Stimulated activated CD8-positive, alpha-beta memory T cell treated with anti-CD3 and anti-CD28 coated beads, Interleukin-7, amount 100 ng/mL, for 48 hours (primary cell): ENCODE measurements around the gene NTN3.
"Not testable (repeated sequence)": the region's sequence is repeated elsewhere in the genome, so short reads cannot be mapped to it uniquely, and the experiment has no call there.

ENCODE experiments used
- DNase-seq, 2 donors: peaks; one replicate each; pipeline ENCODE4 v3.0.0-alpha.2; 2020; ENCODE audit warnings: low read depth in 1 of 2; ENCODE audit errors: extremely low read depth in 1 of 2

NTN3 gene

DNA sequence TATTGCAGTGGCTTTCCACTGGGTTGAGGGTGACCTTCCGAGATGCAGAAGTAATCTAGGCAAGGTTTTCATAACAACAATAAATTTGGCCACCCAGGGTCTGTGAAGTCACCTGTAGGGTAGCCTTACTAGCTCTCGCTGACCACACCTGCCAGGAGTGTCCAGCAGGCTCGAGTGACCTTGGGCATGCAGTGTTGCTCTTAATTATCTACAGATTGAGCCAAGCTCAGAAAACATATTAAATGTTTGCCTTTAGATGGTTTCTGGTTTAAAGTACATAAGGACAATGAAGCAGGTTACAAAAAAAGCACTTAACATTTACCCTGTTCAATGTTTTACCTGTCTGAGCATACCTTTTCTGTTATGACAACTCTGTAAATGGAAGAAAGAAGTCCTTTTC is 5.6 kb downstream of the NTN3 start:
- DNase-seq, result no peak

DNA sequence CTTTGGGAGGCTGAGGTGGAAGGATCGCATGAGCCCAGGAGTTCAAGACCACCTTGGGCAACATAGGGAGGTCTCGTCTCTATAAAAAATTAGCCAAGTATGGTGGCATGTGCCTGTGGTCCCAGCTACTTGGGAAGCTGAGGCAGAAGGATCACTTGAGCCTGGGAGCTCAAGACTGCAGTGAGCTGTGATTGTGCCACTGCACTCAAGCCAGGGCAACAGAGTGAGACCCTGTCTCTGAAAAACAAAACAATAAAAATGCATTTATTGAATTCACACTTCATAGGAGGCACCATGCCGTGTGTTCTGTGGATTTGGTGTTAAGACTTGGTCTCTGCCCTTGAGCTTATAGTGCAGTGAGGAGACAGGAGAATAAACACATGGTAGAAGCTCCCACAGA is 6.2 kb downstream of the NTN3 start:
- DNase-seq, result no peak

DNA sequence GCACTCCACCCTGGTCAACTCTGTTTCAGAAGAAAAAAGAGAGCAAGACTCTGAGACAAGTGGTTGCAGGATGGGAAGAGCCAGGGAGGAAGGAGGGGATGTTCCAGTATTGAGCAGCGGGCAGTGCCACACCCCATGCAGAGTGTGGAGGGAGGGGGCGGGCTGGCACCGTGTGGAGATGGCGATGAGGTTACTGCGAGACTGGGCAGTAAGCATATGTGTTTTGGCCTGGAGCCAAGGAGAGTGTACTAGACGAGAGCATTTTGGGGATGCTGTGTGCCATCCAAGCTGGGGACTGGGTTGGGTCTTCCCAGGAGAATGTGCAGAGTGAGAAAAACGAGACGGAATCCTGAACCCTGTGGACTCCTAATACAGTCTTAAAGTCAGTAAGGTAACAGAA is 7.2 kb downstream of the NTN3 start:
- no peak for DNase-seq

DNA sequence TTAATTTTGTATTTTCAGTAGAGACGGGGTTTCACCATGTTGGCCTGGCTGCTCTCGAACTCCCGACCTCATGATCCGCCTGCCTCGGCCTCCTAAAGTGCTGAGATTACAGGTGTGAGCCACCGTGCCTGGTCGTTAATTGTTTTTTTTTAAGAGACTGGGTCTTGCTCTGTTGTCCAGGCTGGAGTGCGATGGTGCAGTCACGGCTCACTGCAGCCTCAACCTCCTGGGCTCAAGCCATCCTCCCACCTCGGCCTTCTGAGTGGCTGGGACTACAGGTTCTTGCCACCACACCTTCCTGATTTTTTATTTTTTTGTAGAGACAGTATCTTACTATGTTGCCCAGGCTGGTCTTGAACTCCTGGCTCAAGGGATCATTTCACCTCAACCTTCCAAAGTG is 8.9 kb downstream of the NTN3 start:
- not testable (repeated sequence) for DNase-seq

DNA sequence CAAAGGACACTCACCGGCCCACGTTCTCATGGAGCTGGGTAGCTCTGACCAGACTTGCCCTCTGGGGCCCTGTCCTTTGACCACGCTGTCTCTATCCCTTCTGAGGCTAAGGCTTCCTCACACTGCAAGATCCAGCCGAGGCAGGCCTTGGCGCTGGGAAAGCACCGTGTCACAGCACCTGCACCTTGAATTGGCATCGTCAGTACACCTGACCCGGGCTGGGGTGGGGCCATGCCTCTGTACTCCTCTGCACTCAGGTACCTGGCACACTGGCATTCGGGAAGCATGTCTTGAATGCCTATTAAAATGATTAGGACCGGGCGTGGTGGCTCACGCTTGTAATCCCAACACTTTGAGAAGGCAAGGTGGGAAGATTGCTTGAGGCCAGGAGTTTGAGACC is 9.9 kb downstream of the NTN3 start:
- no peak for DNase-seq

DNA sequence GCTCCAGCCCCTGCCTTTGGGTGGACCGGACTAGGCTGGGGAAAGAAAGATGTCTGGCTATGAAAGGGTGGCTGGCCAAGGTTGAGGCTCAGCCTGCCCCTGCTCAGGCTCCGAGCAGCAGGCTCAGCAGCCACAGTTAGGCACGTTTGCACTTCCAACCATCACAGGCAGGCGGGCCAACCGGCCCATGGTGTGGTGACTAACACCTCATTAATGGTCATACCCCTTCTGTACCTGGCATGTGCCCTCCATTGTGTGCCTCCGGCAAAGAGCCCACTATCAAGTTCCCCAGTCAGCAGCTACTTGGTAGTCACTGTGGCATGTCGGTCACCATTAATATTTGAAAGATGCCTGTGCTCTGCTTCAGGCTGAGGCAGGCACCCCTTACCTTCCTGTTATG is 10.6 kb downstream of the NTN3 start:
- DNase-seq, result no peak

DNA sequence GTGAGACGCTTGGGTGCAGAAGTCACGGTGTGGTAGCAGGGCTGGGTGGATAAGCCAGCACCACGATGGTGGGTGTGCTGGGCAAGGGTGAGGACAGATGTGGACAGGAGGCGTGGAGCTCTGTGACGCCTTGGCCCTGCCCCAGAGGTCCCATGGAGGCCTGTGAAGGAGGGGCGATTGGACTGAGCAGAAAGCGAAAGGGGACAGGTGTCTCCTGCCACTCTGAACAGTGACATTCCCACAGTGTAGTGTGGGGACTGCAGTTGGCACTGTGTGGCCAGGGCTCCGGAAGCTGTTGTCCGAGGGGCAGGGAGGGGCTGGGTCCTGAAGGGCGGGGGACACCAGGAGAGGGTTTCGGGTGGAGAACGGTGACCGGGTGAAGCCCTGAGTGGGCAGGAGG is 11.2 kb downstream of the NTN3 start:
- DNase-seq, result no peak

DNA sequence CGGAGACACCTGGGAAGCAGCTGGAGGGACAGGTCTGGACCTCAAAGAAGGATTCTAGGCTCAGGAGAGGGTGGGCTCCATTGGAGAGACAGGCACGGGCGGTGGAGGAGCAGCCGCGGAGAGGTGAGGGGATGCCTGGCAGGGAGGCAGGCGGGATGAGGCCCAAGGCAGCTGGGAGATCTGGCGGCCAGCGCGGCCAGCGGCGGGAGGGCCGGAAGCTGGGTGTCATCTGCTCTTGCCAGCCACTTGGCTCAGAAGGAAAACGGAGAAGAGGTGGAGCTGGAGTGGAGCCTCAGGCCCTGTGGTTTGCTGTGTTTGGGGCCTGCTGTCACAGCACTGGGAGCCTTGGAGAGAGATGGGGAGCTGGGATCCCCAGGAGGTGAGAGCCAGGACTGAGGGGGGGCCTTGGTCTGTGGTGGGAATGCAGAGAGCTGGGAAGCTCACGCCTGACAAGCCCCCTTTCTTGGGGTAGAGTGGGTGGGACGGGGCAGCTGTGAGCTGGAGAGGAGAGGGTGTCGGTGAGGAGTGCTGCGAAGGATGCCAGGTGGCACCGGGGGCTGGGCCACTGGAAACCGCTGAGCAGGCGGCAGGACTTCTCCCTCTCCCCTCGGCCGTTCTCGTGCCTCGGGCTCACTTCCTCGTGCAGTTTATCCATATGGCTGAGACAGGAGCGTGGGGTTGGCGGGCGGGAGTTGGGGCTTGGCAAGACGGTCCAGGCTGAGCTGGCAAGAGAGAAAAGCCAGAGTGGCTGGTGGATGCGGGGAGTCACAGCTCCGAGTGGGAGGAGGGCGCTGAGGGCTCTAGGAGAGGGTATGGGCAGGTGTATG is 11.8 kb downstream of the NTN3 start:
- DNase-seq, result no peak

DNA sequence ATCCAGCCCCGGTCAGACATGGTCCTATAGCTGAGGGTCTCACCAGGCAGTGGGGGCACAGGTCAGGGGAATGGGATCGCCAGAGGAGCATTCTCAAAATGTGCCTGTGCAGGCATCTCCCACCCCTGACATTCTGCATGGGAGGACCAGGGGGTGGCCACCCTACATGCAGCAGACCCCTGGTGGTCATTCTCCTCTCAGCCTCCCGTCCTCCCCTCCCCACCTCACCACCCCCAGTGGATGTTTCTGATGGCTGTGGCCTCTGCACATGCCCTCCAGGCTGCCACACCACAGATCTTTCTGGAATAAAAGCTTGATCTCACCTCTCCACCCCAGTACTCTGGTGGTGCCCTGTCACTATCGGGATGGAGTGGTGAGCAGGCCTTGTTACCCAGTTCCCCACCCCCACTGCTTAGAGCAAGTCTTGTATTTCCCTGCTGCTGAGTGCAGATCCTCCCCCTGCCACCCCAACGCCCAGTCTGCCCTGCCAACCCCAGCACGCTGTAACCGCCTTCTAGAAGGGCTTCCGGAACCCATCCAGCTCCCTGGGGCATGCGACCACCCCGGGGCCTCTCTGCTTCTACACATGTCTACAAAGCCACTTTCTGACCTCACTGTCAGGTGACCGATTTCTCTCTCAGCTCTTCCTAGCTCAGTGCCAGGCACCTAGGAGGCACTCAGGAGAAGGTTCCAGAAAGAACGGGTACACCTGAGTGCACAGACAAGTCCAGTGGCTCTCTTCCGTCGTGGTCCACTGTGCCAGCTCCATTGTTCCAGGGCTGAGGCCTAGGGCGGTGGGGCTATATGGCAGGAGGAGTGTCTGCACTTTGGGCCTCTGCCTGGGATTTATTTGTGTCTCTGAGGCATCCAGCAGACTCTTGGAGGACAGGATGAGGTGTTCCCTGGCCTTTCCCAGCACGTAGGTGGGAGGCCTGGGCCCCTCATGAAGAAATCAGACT is 13.1 kb downstream of the NTN3 start:
- no peak for DNase-seq

DNA sequence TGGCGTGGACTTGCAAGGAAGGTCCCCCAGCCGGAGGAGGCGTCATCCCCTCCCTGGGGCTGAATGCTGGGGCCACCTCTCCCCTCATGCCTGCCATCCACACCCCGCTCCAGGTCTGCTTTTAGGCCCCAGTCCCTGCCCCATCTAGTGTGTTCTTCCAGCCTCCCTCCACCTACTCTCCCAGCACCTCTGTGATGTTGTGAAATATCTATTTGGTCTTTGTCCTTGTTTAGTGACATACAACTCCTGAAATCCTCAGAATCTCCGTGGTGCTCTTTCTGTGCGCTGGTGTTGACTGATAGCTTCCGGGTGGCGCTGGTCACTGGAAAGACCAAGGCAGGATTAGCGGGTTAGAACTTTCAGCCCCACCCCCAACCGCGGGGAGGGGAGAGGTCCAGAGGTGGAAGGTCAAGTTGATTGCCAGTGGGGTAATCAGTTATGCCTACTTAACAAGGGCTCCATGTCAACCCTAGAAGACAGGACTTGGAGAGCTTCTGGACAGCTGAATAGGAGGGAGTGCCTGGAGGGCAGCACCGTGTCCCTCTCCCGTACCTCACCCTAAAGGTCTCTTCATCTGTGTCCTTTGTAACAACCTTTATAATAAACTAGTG is 13.9 kb downstream of the NTN3 start:
- DNase-seq, result no peak

DNA sequence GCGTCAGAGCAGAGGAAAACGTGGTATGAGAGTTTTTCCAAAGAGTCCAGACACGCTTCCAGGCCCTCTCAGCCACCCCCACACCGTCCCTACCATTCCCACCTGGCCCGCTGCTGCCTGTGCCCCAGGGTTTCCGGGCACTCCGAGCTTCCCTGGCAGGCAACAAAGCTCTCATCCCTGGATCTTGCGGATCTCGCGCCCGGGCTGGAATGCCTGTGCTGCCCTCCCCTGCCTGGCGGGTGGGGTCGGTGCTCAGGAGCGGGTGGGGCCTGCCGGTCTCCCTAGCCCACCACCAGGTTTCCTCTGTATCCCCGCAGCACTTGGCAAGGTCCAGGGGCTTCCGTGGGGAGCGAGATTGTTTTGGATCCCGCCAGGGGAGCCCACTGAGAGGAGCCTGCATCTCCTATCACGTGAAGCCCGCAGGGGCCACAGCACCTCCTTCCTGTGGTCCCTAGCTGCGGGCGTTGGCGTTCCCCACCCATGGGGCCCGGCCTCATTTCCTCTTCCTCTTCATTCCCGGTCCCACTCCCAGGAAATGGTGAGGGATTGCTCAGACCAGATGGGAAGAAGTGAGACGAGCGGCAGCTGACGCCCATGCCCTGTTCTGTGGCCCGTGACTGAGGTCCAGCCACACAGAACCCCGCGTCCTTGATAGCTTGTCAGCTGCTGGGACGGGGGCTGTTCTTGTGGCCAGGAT is 14.9 kb downstream of the NTN3 start:
- no peak for DNase-seq

DNA sequence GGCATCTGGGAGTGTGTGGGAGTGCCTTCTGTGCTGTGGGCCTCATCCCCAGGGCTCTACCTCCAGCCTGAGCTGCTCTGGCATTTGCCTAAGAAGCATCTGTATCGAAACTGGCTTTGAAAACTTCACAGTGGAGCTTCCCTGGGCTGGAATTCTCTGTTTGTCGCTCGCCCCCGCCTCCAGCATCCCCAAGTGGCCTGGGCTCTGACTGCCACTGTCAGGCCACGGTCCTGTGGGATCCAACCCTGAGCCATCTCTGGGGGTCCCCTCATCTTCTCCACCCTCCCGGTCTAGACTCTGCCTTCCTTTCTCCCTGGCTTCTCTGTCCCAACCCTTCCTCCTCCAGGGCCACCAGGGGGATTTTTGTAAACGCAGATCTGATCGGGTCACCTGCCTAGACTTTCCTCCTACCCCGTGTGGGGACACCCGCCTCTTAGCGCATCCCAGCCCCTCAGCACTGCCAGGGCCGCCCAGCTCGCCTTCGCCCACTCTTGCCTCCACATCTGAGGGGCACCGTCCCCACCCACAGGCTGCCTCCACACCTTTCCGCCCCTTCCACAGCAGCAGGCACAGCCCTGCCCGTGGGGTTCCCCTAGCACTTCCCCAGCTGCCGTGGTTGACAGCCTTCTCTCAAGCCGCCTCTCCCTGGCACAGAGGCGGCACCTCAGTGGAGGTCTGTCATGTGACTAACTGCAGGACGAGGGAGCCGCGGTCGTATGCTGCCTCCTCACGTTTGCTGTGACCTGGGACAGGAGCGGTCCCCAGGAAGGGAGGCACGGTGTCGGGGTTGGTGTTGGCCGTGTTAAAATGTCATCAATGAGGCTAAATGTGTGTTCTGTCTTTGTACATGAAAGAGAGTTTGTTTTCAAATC is 15.8 kb downstream of the NTN3 start:
- peak; percentile 44 to 63 for DNase-seq

DNA sequence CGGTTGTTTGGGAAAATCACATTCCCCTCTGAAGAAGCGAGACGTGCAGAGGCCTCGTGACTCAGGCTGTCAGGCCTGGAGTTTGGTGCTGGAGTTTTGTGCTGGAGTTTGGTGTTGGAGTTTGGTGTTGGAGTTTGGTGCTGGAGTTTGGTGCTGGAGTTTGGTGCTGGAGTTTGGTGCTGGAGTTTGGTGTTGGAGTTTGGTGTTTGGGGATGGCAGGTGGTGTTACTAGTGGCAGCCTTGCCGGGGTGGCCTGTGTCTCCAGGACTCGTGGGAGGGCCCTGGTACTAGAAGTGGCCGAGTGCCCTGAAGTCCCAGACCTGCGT is 16.4 kb downstream of the NTN3 start:
- DNase-seq, result no peak

DNA sequence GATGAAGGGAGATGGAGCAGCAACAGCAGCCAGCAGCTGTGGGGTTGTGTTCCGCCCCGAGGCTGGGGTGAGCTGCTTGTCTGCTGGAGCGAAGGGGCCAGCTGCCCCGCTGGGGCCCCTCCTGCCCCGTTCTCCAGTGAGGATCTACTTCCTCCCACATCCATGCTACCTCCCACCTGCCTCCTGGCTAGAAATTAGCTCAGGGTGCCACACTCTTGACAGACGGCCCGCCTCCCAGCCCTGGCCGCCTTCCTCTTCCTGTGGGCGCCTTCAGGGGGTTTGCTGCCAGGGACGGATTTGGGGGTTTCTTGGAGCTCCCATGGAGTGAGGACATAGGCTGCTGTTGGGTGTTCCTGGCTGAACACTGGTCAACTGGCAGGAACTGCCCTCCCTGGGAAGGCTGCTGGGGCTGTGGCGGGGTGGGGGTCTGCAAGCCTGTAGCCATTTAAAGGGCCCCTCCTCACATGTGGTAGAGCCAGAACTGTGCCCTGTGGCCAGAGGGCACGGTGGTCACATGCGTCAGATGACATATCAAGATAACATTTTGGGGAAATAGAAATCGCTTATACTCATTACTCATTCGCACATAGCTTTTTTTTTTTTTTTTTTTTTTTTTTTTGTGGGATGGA is 16.9 kb downstream of the NTN3 start:
- no peak for DNase-seq

DNA sequence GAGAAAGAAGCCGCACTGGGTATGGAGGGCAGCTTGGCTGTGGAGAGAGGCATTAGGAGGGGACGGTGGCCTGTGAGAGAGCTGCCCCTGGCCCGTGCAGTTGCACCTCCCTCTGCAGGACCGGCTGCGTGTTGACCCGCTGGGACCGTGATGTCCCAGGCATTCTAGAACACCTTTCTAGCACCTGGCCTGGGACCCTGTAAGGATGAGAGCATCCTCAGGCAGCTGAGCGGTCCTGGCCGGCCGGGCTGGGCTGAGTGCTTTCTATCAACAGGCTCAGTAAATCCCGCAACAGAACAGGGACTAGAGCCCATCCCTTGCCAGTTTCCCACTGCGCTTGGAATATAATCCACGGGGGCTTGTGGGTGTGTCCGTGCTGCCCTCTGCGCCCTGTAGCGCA is 18.5 kb downstream of the NTN3 start:
- DNase-seq, result no peak

DNA sequence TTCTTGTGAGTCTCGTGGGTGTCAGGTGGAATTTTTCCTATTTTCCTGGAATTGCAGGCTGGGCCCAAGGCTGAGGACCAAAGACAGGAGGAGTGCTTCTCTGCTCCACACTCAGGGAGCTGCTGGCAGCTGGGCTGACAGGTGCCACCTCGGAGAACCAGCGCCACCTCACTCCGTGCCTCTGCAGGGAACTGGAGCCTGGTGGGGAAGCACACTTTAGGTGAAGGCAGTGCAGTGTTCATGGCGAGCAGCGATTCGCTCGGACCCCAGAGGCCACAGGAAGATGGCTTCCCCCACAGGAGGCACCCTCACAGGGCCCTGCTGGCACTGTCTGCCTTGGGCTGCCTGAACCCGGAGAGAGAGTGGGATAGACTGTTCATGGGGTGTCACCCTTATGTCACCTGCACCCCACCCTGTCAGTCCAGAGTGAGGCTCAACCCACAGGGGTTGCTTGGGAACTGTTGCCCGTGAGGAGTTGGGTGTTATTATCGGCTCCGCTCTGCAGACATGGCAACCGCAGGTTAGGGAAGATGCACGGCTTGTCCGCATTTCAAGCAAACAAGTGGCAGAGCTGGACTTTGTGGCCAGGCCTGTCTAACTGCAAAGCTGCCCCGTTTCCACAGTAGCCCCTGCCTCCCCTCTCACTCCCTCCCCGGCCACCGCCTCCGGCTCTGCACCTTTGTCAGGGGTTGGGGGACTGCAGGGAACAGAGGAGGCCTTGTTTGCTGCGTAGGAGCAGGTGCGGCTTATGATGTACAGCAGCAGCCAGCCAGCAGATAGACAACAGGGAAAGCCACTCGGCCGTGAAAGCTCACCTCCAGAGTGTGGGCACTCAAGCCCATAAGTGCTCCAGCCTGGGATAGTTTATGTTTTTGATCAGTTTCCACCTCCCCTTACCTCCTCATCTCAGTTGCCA is 19.4 kb downstream of the NTN3 start:
- DNase-seq, result no peak

DNA sequence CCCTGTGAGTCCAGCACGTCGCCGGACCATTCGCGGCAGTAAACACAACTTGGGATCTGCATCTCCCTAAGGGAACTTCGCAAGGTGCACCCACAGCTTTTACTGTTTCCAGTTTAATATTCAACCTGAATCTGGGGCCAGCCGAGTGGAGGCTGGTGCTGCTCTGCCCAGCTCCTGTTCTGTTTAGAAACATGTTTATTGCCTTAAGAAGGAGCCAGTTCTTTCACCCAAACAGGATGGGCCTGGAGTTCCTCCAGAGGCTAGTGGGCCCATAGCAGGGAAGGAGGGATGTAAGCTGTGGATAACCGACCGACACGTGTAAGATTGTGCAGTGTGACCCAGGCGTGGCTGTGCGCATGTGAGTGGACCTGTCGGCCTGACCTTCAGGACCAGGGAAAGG is 21.2 kb downstream of the NTN3 start:
- no peak for DNase-seq

DNA sequence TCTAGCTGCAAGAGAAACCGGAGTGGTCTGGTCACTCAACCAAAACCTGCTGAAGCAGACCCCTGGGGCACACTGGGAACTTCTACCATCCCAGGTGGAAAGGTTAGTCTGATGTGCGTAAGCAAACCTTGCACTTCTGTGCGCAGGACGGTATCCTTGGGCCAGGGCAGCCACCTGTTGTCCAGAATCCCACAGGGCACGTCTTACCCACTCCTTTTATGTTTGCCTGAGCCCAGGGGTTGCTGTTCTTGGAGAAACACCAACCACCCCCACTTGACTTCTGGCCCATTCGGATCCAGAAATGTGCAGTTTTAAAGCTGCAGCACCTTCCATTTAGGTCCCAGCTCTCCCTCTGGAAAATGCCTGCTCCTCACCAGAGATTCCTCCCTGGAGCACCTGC is 22.5 kb downstream of the NTN3 start:
- DNase-seq, result no peak

DNA sequence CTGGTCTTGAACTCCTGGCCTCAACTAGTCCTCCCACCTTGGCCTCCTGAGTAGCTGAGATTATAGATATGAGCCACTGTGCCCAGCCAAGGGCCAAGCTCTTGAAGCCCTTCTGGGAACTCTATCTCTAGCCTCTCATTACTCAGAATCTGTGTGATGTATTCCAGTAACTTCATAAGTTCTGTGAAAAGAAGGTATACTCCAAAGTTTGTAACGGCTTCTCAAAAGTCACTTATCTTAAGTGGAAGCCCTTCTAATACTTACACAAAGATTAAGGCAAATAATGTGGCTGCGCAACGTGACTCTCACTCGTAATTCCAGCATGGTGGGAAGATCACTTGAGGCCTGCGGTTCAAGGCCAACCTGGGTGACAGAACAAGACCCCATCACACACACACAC is 23.5 kb downstream of the NTN3 start:
- DNase-seq, result no peak
